H1 (cell line): ENCODE measurements around the gene MED28. TPM values are rescaled to one million over a fixed set of nuclear protein-coding genes. Genes with fewer than 3 reads are reported as not detected.

Experiments used
- CTCF ChIA-PET: fragments of 300-600 bp; sonication (Branson Sonifier 250); formaldehyde crosslinking; loops from one replicate; lab custom pipeline; 2021; ENCODE audit not compliant: partially characterized antibody; lab: Charles Lee
- POLR2A ChIA-PET: fragments of 300-600 bp; sonication (Branson Sonifier 250); formaldehyde crosslinking; loops from one replicate; lab custom pipeline; 2021; ENCODE audit warnings: inconsistent platforms; ENCODE audit not compliant: partially characterized antibody; lab: Charles Lee
- DNase-seq, 2 experiments: peaks; one replicate each; pipeline versions ENCODE4 v3.0.0 to v3.0.0-alpha.2; 2010 to 2022; ENCODE audit warnings: low spot score in 2 of 2, low read depth in 1 of 2, mixed read lengths in 1 of 2
- FAIRE-seq: peaks from 2 replicates; lab custom pipeline; 2011; peaks lifted over from hg19 to GRCh38; lab: Jason Lieb, UNC
- H2AFZ ChIP-seq: 2 replicates; pipeline ENCODE4 v1.8.1; 2012; ENCODE audit warnings: low read length, inconsistent platforms
- H2AK5ac ChIP-seq: 2 replicates; pipeline ENCODE4 v1.6.1; 2013; ENCODE audit warnings: low read depth, low read length
- H2BK120ac ChIP-seq: replicated peaks from 2 replicates; pipeline ENCODE3; 2013; ENCODE audit warnings: low read depth, low read length, inconsistent platforms
- H2BK12ac ChIP-seq: 2 replicates; pipeline ENCODE4 v1.6.1; 2013; ENCODE audit warnings: low read depth, low read length
- H2BK15ac ChIP-seq: 2 replicates; pipeline ENCODE4 v1.6.1; 2013; ENCODE audit warnings: low read length
- H2BK20ac ChIP-seq: 2 replicates; pipeline ENCODE4 v1.6.1; 2013; ENCODE audit warnings: low read length
- H2BK5ac ChIP-seq: 2 replicates; pipeline ENCODE4 v1.6.1; 2013; ENCODE audit warnings: low read depth, low read length
- H3K14ac ChIP-seq: 2 replicates; pipeline ENCODE4 v1.6.1; 2013; ENCODE audit warnings: inconsistent platforms; ENCODE audit not compliant: insufficient read length
- H3K18ac ChIP-seq: 2 replicates; pipeline ENCODE4 v1.6.1; 2013; ENCODE audit warnings: low read length; ENCODE audit errors: extremely low read depth
- H3K23ac ChIP-seq: 2 replicates; pipeline ENCODE4 v1.6.1; 2013; ENCODE audit warnings: inconsistent platforms; ENCODE audit not compliant: insufficient read length
- H3K23me2 ChIP-seq: 2 replicates; pipeline ENCODE4 v1.6.1; 2013; ENCODE audit warnings: low read depth, low read length
- H3K27ac ChIP-seq: 2 replicates; pipeline ENCODE4 v1.6.1; 2011; ENCODE audit warnings: low read depth, low read length, inconsistent platforms
- H3K27me3 ChIP-seq, 4 experiments: replicated peaks in 1 of 4; 1 replicate in 1 of 4; 2 replicates in 3 of 4; pipeline versions ENCODE4 v1.6.1 to v1.8.1; 2011 to 2013; ENCODE audit warnings: low read length in 3 of 4, mild to moderate bottlenecking in 3 of 4, inconsistent platforms in 2 of 4, mixed read lengths in 2 of 4, moderate library complexity in 1 of 4; ENCODE audit not compliant: control insufficient read depth in 3 of 4, insufficient read depth in 3 of 4; ENCODE audit errors: extremely low read depth in 1 of 4
- H3K36me3 ChIP-seq, 4 experiments: 2 replicates each; pipeline versions ENCODE4 v1.6.1 to v1.8.1; 2011 to 2013; ENCODE audit warnings: mild to moderate bottlenecking in 4 of 4, low read length in 3 of 4, moderate library complexity in 2 of 4, control low read depth in 1 of 4, inconsistent platforms in 1 of 4; ENCODE audit not compliant: insufficient read depth in 4 of 4, control insufficient read depth in 2 of 4
- H3K4ac ChIP-seq: replicated peaks from 2 replicates; pipeline ENCODE3; 2013; ENCODE audit warnings: low read length, low read depth, mixed read lengths, inconsistent platforms; ENCODE audit not compliant: insufficient read length
- H3K4me1 ChIP-seq, 4 experiments: replicated peaks in 1 of 4; 1 replicate in 1 of 4; 2 replicates in 3 of 4; pipeline versions ENCODE4 v1.6.1 to v1.8.1; 2011 to 2013; ENCODE audit warnings: low read length in 3 of 4, inconsistent platforms in 2 of 4, mixed read lengths in 1 of 4; ENCODE audit not compliant: insufficient read depth in 4 of 4, control insufficient read depth in 3 of 4
- H3K4me2 ChIP-seq, 2 experiments: 2 replicates each; pipeline versions ENCODE4 v1.6.1 to v1.8.1; 2011 to 2013; ENCODE audit warnings: low read depth in 2 of 2, low read length in 2 of 2, control low read depth in 1 of 2, inconsistent platforms in 1 of 2, mild to moderate bottlenecking in 1 of 2; ENCODE audit not compliant: insufficient read depth in 1 of 2
- H3K4me3 ChIP-seq, 4 experiments: fragments of 200-600, 300-600 bp in 1 of 4; sonication (generic), shearing (Covaris generic), sonication (Bioruptor Twin) in 1 of 4; 2 replicates each; pipeline versions ENCODE4 v1.5.1 to v1.8.1; 2011 to 2016; ENCODE audit warnings: low read length in 4 of 4, low read depth in 3 of 4, control low read depth in 2 of 4, inconsistent platforms in 2 of 4, mild to moderate bottlenecking in 2 of 4, mixed read lengths in 1 of 4, moderate library complexity in 1 of 4; ENCODE audit not compliant: insufficient read depth in 2 of 4; ENCODE audit errors: extremely low read depth in 1 of 4
- H3K56ac ChIP-seq: replicated peaks from 2 replicates; pipeline ENCODE3; 2013; ENCODE audit warnings: low read depth, mild to moderate bottlenecking, mixed read lengths, low read length, inconsistent platforms; ENCODE audit not compliant: insufficient read length
- H3K79me1 ChIP-seq: 2 replicates; pipeline ENCODE4 v1.6.1; 2013; ENCODE audit warnings: low read depth, low read length, control low read depth
- H3K79me2 ChIP-seq, 2 experiments: 2 replicates each; pipeline versions ENCODE4 v1.6.1 to v1.8.1; 2012 to 2013; ENCODE audit warnings: low read length in 2 of 2, mild to moderate bottlenecking in 2 of 2, inconsistent platforms in 1 of 2; ENCODE audit not compliant: insufficient read depth in 2 of 2, control insufficient read depth in 1 of 2
- H3K9ac ChIP-seq, 4 experiments: replicated peaks in 1 of 4; 1 replicate in 1 of 4; 2 replicates in 3 of 4; pipeline versions ENCODE4 v1.6.1 to v1.8.1; 2011 to 2013; ENCODE audit warnings: low read depth in 3 of 4, low read length in 3 of 4, control low read depth in 2 of 4, mild to moderate bottlenecking in 2 of 4, moderate library complexity in 2 of 4, inconsistent platforms in 1 of 4; ENCODE audit errors: extremely low read depth in 1 of 4
- H3K9me3 ChIP-seq, 2 experiments: 2 replicates each; pipeline versions ENCODE4 v1.6.1 to v1.8.1; 2012 to 2013; ENCODE audit warnings: mild to moderate bottlenecking in 2 of 2, moderate library complexity in 2 of 2, control low read depth in 1 of 2, inconsistent platforms in 1 of 2, low read depth in 1 of 2, low read length in 1 of 2, mixed read lengths in 1 of 2; ENCODE audit not compliant: insufficient read depth in 2 of 2
- H4K20me1 ChIP-seq, 2 experiments: replicated peaks in 1 of 2; 2 replicates each; pipeline versions ENCODE3 to v1.8.1; 2011 to 2013; ENCODE audit warnings: inconsistent platforms in 2 of 2, low read length in 2 of 2, mild to moderate bottlenecking in 1 of 2; ENCODE audit not compliant: insufficient read depth in 2 of 2, control insufficient read depth in 1 of 2
- H4K5ac ChIP-seq: 2 replicates; pipeline ENCODE4 v1.6.1; 2013; ENCODE audit warnings: low read length, low read depth, mixed read lengths, inconsistent platforms; ENCODE audit not compliant: insufficient read length
- H4K8ac ChIP-seq: 2 replicates; pipeline ENCODE4 v1.8.0; 2013; ENCODE audit warnings: mild to moderate bottlenecking, moderate library complexity, low read length, inconsistent platforms; ENCODE audit not compliant: insufficient read depth; ENCODE audit errors: extremely low read depth
- H4K91ac ChIP-seq: replicated peaks from 2 replicates; pipeline ENCODE3; 2013; ENCODE audit warnings: low read length, mixed read lengths, inconsistent platforms; ENCODE audit not compliant: insufficient read length
- BACH1 ChIP-seq: IDR thresholded peaks from 2 replicates; pipeline ENCODE4 v1.6.1; 2012; ENCODE audit warnings: low read length, improper control_type of control experiment
- GABPA ChIP-seq: IDR thresholded peaks from 2 replicates; pipeline ENCODE4 v1.6.1; 2011; ENCODE audit warnings: mild to moderate bottlenecking, low read length, moderate library complexity, borderline replicate concordance; ENCODE audit not compliant: insufficient read depth
- JUND ChIP-seq: IDR thresholded peaks from 2 replicates; pipeline ENCODE4 v1.6.1; 2011; ENCODE audit warnings: mild to moderate bottlenecking, improper control_type of control experiment, low read length
- POU5F1 ChIP-seq: IDR thresholded peaks from 2 replicates; pipeline ENCODE4 v1.6.1; 2011; ENCODE audit warnings: low read depth, mild to moderate bottlenecking, low read length, moderate library complexity
- SIRT6 ChIP-seq: IDR thresholded peaks from one replicate; pipeline ENCODE4 v1.7.1; 2012; ENCODE audit warnings: low read length, inconsistent platforms
- SP2 ChIP-seq: IDR thresholded peaks from 2 replicates; pipeline ENCODE4 v1.6.1; 2012; ENCODE audit warnings: mild to moderate bottlenecking, low read length, inconsistent platforms
- SP4 ChIP-seq: IDR thresholded peaks from 2 replicates; pipeline ENCODE4 v1.6.1; 2012; ENCODE audit warnings: low read length, inconsistent platforms
- SUZ12 ChIP-seq: fragments of 200-600 bp; sonication (generic); IDR thresholded peaks from 2 replicates; pipeline ENCODE4 v1.6.1; 2012; ENCODE audit warnings: mild to moderate bottlenecking, inconsistent platforms, low read length, moderate library complexity, mixed read lengths
- WGBS, 2 experiments: shearing (Covaris generic) in 1 of 2; methylation state at CpG; one replicate each; pipeline versions ENCODE4 v1.1.6 to v1.1.7; 2013 to 2015; ENCODE audit warnings: low lambda C conversion rate in 2 of 2, mixed read lengths in 2 of 2, inconsistent platforms in 1 of 2, low coverage in 1 of 2, missing lambda C conversion rate in 1 of 2; ENCODE audit not compliant: insufficient replicate concordance in 2 of 2, insufficient coverage in 1 of 2, insufficient read length in 1 of 2; ENCODE audit errors: extremely low coverage in 1 of 2, missing lambda C conversion rate in 1 of 2; 5-methylcytosine and 5-hydroxymethylcytosine counted together
- polyA plus RNA-seq, 7 experiments: library from polyadenylated mRNA; depleted of rRNA in 3 of 7; stranded (reverse) in 5 of 7; unstranded in 2 of 7; fragments of >200 nt in 5 of 7; fragments of 200-250 nt in 2 of 7; gene quantifications; 1 replicate in 5 of 7; 2 replicates in 1 of 7; 4 replicates in 1 of 7; pipeline versions ENCODE4 v1.2.1 to v1.2.3, GENCODE V29; 2011 to 2013; ENCODE audit warnings: missing spikeins in 2 of 7, mixed read lengths in 2 of 7
- total RNA-seq: library from RNA; stranded (reverse); fragmentation: NEBNext Ultra II Directional; extraction: Animal tissue kit (Norgen Biotek cat#: 25700); gene quantifications from 2 replicates; pipeline ENCODE4 v1.2.1, GENCODE V29; 2021

The MED28 gene
- total and polyA plus RNA-seq, 2 of the 8 experiments (the other 6 are each of a cell fraction or from before 2014, with no cell fraction given): 24.0 to 87.1 TPM

- no peak overlapping the region for H3K56ac ChIP-seq
- no peaks in the 10 kb centered on the region for H4K20me1 ChIP-seq
- H2BK20ac ChIP-seq: no peak overlapping the region
- ChIA-PET POLR2A (interaction anchor here (1.0 kb wide), 1 partner anchor 18 kb away, joined by 4 read pairs; no protein-coding TSS in a partner anchor), CTCF (interaction anchor here (0.7 to 1.0 kb wide), 3 partner anchors 8 to 108 kb away, joined by 3 to 4 read pairs (median 4); no protein-coding TSS in a partner anchor)
- no peaks in the 10 kb centered on the region for H3K23me2 ChIP-seq
- no peak overlapping the region for H2BK5ac ChIP-seq
- H3K18ac ChIP-seq: no peak overlapping the region
- no peak overlapping the region for H2AK5ac ChIP-seq
- H3K79me1 ChIP-seq: no peaks in the 10 kb centered on the region
- H3K4me2 ChIP-seq: no peak overlapping the region
- H3K14ac ChIP-seq: no peak overlapping the region
- FAIRE-seq: no peak
- H3K4me1 ChIP-seq: no peaks in the 10 kb centered on the region; a peak in 1 of 7 replicates
- TF ChIP-seq BACH1 (no peak), SIRT6 (no peak), SUZ12 (no peak), POU5F1 (no peak), JUND (no peak), SP4 (no peak), GABPA (no peak), SP2 (no peak)
- no peak overlapping the region for H3K4ac ChIP-seq
- no peak overlapping the region for H2AFZ ChIP-seq
- no peak overlapping the region for H3K27ac ChIP-seq
- H3K9ac ChIP-seq: no peak overlapping the region
- DNase-seq: no peak
- H3K27me3 ChIP-seq: no peaks in the 10 kb centered on the region; a peak in 1 of 7 replicates
- H2BK120ac ChIP-seq: no peak overlapping the region
- no peak overlapping the region for H4K91ac ChIP-seq
- H4K8ac ChIP-seq: no peak overlapping the region
- H3K9me3 ChIP-seq: no peaks in the 10 kb centered on the region
- no peak overlapping the region for H2BK15ac ChIP-seq
- no peak overlapping the region for H3K4me3 ChIP-seq
- H3K36me3 ChIP-seq: no peaks in the 10 kb centered on the region
- 89% methylated on average over 1 of the region's 1 CpG; no CpG with 5 or more reads in 1 of the 2 experiments for WGBS, 2 experiments
- H2BK12ac ChIP-seq: no peak overlapping the region
- no peak overlapping the region for H4K5ac ChIP-seq
- no peak overlapping the region for H3K23ac ChIP-seq
- H3K79me2 ChIP-seq: no peaks in the 10 kb centered on the region
These were observed 42.6 kb downstream of the MED28 start for GRCh38 chr4:17657090-17657489.
